GM19372 (cell line): ENCODE data around the gene CAP1.
A peak's percentile ranks its signal among the peaks of the same experiment; 100 is the strongest.
"Not testable (repeated sequence)": the region's sequence is repeated elsewhere in the genome, so short reads cannot be mapped to it uniquely, and the experiment has no call there.

Experiments
- ATAC-seq: cut with Tn5 transposase; IDR thresholded peaks from one replicate; pipeline ENCODE4 v1.9.1; 2021; ENCODE audit warnings: mild to moderate bottlenecking, low read depth, moderate library complexity; ENCODE audit not compliant: unreplicated experiment

Gene CAP1, protein sequence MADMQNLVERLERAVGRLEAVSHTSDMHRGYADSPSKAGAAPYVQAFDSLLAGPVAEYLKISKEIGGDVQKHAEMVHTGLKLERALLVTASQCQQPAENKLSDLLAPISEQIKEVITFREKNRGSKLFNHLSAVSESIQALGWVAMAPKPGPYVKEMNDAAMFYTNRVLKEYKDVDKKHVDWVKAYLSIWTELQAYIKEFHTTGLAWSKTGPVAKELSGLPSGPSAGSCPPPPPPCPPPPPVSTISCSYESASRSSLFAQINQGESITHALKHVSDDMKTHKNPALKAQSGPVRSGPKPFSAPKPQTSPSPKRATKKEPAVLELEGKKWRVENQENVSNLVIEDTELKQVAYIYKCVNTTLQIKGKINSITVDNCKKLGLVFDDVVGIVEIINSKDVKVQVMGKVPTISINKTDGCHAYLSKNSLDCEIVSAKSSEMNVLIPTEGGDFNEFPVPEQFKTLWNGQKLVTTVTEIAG

DNA sequence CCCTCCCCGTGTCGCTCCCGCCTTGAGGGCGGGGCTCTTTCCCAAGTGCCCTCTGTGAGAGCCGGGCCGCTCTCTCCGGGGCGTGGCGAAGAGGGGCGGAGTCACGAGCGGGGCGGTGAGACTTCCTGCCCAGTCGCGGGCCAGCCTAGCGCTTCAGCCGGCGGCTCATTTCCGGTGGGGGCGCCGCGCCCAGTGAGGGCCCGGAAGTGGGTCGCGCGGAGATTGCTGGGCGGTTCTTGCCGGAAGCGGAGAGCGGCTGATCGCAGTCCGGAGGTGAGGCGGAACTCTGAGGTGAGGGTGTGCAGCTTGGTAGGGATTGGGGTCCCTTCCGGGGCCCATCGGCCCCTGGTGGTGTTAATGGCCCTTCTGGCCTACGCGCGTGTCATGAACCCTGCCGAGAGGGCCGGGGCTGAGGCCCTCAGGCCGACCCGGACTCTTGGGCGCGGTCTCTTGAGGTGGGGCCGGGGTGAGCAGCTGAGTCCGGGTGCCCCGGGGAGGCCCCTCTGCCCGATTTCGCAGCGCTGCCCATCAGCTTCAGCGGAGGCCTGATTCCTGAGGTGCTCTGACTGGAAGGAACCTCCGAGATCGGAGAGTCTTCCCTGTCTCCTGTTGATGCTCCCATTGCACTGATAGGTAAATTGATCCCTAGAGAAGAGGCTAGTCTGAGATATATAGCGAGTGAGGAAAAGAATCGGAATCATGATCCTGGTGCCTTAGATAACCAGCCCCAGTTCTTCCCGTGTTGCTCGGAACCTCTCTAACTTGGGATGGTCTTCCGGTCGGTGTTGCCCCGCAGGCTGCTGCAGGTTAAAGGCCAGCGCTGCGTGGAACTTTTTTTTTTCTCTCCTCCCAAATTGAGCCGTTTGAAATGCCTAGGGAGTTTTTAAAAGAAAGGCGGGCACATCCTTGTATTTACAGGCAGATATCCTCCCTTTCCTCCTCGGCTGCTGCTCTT is at the start of gene CAP1:
CAP1 (plus strand) TSS at position 219 of the 955 bp plus-strand sequence. CDS start 18,618 bp downstream, outside the sequence.
- peak; percentile 81 for ATAC-seq

DNA sequence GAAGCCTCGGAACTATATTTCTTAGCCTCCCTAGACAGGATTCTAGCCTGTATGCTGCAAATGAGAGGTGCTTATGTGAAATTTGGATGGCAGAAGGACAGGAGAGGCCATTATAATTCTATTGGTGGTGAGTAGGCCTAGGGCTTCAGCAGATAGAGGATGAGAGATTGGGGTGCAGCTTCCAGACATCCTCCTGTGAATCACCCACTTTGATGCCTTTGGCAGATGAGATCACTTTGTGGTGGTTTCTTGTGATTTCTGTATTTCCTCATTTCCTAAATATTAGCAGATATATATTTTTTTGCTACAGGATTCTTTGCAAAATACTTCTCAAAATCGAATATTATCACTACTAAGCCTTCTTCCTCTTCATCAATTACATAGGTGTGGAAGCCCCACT is 48.3 kb upstream of the CAP1 start:
- ATAC-seq: no peak

DNA sequence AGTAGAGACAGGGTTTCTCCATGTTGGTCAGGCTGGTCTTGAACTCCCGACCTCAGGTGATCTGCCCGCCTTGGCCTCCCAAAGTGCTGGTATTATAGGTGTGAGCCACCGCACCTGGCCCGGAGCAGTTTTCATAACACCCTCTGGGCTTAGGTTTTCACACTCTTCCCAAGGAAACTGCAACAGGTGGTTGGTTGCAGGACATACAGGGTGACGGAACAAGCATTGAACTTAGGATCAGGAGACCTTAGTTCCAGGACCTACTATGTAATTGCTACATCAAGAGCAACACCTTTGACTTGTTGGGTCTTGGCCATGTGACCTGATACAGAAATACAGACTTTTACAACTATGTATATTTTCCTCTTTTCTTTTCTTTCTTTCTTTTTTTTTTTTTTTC is 47.6 kb upstream of the CAP1 start:
- no peak for ATAC-seq

DNA sequence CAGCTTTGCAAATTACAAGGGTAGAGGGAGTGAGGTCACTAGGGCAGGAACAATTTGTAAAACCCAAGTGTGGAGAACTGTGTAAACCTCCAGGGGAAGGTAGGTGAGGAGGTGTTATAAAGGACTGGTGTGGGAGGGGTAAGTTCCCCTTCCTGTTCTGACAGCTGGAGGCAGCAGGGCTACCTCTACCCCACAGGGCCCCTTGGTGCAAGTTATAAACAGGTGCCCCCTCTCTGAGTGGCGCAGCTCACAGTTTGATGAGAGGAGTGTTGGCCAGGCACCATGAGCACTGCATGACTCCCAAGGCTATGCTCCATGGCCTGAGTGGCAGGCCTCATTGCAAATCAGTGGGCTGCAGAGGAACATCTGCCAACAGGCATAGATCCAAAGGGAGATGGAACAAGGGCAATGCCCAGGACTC is 44.5 kb upstream of the CAP1 start:
- no peak for ATAC-seq

DNA sequence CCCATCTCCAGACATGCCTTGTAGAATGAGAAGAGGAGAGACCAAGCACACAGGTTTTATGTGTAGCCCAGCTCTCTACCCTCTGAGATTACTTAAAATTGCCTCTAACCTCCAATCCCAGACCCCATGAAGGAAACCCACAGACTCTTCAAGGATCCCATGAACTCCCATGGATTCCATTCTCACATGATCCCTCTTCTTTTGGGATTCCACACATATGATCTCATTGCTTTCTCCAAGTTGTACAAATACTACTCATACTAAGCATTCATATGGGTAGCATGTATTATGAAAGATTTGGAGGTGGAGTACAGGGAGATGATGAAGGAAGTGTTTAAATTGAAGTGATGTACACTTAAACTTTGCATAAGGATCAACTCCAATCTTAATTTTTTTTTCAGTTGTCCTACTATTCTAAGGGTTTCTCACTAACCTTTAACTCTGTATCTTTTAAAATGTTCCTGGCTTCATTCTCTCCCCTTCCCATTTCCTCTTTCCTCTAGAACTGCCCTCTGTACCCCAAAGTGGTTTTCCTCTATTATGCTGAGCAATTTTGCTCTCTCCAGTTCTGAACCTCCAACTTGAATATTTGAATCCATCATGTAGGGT is 44.0 kb upstream of the CAP1 start:
- no peak for ATAC-seq

DNA sequence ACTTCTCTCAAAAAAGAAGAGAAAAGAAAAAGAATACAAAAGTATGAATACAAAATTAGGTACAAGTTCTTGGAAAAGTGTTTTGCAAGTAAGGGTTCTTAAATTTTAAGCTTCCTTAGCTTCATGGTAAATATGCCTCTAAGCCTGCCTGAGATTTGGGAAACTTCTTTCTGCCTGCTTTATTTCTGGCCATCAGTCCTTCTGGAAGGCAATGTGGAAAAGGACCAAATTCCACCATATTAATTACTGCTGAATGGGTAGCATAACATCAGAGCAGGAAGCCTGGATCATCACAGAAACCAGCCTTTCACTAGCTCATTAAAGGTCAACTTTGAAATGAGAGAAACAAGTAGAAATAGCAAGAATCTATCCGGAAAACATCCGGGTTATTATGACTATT is 39.1 kb upstream of the CAP1 start:
- no peak for ATAC-seq

DNA sequence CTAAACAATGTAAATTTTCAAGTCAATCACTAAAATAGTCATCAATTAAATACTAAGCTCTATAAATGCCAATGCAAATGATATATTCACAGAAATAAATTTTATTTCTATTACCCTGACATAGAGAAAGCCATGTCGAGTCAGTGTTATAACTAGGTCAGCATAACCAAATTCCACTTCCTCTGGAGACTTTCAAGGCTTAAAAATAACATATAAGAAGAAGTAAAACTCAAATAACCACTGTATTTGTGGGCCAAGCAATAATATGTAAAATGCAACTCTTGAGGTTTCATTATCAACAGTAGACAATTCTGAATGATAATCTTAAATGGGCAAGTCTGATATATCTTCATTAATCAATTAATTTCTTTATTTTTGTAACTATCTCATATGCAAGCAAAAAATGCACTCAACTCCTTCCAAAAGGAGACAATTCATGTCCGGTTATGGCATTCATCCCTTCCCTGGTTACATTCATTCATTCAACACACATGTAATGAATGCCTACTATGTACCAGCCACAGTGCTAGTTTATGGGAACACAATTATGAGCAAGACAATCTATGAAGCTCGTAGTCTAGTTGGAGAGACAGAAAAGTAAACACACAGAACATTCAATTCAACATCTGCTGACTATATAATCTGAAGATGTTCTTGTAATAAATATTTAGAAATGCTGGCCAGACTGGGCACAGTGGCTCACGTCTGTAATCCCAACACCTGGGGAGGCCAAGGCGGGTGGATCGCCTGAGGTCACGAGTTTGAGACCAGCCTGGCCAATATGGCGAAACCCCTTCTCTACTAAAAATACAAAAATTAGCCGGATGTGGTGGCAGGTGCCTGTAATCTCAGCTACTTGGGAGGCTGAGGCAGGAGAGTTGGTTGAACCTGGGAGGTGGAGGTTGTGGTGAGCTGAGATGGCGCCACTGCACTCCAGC is 37.1 kb upstream of the CAP1 start:
- no peak for ATAC-seq

DNA sequence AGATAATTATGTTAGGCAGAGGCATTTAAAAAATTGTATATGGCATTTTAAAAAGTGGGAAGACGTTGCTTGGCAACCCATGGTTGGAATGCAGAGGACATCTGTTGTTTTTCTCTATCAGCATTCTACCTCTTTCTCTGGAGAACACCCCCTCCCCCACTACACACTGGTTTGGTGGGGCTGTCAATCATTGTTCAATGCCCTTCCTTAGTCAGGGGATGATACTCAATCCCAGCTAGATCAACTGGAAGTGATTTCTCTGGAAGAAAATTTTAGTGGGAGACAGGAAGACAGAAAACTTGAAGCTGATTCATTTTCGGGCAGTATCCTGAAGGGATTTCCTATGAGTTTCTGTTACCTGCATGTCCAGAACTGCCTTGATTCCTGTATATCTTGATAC is 35.7 kb upstream of the CAP1 start:
- no peak for ATAC-seq

DNA sequence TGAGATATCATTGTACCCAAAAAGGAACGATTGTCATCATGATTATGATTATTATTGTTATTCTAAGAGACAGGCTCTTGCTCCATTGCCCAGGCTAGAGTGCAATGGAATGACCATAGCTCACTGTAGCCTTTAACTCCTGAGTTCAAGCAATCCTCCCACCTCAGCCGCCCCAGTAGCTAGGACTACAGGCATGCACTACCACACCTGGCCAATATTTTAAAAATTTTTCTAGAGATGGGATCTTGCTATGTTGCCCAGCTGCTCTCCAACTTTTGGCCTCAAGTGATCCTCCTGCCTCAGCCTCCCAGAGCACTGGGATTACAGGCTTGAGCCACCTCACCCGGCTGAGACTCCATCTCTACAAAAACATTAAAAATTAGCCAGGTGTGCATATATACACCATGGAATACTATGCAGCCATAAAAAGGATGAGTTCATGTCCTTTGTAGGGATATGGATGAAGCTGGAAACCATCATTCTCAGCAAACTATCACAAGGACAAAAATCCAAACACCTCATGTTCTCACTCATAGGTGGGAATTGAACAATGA is 33.0 kb upstream of the CAP1 start:
- ATAC-seq: not testable (repeated sequence)

DNA sequence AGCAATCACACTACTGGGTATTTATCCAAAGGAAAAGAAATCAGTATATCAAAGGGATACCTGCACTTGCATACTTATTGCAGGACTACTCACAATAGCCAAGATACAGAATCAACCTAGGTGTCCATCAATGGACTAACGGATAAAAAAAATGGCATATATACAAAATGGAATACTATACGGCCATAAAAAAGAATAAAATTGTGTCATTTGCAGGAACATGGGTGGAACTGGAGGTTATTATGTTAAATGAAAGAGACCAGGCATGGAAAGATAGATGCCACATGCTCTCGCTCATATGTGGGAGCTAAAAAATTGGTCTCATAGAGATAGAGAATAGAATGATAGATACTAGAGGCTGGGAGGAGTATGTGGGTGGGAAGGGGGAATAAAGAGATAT is 29.3 kb upstream of the CAP1 start:
- no peak for ATAC-seq

DNA sequence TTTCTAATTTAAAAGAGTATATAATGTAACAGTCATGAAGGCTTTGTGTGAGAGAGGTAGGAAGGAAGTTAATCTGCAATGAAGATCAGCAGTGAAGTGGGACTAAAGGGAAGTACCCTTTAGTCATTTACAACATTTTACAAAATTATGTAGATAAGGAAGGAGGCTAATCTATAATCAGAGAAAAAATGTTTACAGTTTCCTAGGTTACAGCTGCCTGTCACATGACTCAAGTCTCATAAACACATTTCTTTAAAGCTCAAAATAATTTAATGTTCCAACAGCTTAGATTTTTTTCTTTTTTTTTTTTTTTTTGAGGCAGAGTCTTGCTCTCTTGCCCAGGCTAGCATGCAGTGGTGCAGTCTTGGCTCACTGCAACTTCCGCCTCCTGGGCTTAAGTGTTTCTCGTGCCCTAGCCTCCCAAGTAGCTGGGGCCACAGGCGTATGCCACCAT is 26.2 kb upstream of the CAP1 start:
- ATAC-seq: no peak

DNA sequence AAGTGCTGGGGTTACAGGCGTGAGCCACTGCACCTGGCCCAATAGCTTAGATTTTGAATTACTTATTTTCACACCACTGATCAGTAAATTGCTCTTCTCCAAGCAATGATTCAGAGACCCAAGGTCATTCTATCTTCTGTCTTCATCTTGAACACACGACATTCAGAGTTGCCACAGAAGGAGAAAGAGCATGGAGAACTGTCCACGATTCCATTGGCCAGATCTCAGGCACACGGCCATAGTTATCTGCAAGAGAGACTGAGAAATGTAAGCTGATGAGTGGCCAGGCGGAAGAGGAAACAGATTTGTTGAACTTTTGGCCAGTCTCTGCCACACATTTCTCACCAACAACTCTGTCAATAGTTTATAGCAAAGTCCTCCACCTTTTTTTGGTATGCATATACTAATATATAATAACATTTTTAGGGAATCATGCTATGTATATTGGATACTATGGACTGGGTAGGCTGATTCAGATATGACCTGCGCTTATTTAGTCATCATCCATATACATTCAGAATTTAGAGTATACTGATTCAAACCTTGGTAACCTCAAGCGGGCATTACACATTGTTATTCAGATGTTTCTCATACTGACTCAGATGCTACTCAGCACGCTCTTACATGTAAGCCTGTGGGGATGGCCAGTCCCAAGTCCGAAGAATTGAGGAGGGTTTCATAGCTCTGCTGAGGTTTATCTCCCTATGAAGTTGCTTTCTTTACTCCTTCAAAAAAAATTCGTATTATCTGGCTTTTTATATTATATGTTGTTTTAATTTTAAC is 25.5 kb upstream of the CAP1 start:
- no peak for ATAC-seq

DNA sequence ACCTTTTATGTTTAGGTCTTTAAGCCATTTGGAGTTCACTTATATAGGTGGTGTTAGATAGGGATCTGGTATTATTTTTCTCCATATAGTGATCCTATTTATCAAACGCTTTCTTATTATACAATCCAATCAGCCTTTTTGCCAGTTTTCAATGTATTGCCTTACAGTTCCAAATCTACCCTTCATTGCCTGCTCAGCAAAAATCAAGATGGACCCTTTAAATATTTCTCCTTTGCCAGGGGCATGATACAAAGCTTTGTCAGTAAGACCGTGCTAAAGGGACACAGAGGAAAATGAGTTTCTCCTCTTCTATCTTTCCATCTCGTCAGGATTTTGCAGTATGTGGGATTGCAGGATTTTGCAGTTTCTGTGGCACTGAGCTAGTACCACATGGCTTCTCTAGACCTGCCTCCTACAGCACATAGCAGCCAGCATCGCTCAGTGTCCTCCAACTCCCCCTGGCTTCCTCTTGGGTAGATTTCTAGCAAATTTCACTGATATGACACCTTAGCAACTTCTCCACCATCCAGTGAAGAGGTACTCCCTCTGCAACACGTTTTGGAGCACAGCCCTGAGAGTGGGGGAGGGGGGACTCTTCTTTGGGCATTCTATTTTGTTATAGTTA is 22.5 kb upstream of the CAP1 start:
- no peak for ATAC-seq

DNA sequence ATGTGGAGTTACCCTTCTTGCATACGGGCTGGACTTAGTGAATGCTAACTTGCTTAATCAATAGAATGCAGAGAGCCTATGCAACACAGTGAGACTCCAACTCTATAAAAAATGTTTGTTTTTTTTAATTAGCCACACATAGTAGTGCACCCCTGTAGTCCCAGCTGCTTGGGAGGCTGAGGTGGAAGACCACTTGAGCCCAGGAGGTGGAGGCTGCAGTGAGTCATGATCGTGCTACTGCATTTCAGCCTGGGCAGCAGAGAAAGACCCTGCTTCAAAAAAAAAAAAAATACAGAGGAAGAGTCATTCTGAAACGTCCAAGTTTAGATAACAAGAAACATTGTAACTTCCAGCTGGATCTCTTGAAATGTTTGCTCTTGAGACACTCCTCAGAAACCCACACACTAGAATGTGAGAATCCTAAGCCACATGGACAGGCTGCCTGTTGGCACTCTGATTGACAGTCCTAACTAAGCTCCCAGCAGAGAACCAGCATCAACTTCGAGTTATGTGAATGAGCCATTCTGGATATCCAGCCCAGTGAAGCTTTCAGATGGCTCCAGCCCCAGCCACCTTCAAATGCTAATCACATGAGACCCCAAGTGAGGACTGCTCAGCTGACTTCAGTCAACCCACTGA is 20.0 kb upstream of the CAP1 start:
- no peak for ATAC-seq

DNA sequence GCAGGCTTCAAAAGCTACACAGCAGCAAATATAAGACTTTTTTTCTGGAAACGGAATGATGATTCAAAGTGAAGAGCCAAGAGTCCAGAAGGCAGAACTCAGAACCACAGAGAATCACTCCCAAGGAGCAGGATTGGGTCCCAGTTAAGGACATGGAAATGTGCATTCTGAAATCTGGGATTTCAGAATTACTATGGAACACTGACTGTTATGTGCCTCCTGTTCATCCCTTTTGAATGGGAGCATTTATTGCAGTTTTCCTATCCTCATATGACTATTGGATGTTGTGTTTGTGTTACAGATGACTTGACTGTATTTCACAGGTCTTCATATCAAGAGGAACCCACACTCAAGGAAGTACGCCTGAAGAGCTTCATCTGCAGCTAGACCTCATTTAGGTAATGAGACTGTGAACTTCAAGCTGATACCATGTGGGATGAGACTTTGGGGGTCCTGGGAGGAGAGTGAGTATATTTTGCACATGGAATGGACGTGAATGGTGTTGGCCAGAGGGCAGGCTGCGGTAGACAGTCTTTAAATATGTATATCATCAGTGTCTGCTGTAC is 17.1 kb upstream of the CAP1 start:
- ATAC-seq: no peak

DNA sequence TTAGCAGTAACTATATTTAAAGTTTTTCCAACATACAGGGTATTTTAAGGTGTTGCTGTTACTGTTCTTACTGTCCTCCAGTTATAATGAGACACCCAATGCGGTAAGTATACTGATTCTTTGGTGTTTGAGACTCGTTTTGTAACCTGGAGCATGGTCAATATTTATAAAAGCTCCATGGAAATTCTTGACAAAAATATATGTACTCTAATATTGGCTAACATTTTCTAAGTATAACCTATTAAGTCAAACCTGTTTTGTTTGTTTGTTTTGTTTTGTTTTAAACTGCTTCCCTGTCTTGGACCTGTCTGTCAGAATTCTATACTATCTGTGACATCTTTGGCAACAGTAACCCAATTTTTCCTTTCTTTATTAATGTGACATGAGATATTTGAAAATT is 15.9 kb upstream of the CAP1 start:
- ATAC-seq: no peak

DNA sequence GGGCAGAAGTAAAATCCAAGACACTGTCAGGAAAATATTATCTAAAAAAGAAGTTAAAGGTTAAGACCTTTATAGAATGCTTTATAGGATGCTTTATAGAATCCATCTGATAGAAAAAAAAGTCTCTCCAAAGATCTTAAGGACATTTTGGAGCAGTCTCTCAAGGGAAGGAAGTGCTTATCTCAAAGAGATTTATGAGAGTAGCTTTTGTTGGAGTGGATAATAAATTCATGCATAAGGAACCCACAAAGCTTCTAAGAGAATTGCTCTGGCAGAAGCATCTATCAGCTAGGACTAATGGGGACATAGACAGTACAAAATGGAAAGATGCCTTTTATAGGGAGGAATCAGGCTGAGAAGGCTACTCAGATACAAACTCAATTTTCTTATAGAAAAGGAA is 12.9 kb upstream of the CAP1 start:
- ATAC-seq: no peak
